ENCODE results near the gene GATA5.

DNA sequence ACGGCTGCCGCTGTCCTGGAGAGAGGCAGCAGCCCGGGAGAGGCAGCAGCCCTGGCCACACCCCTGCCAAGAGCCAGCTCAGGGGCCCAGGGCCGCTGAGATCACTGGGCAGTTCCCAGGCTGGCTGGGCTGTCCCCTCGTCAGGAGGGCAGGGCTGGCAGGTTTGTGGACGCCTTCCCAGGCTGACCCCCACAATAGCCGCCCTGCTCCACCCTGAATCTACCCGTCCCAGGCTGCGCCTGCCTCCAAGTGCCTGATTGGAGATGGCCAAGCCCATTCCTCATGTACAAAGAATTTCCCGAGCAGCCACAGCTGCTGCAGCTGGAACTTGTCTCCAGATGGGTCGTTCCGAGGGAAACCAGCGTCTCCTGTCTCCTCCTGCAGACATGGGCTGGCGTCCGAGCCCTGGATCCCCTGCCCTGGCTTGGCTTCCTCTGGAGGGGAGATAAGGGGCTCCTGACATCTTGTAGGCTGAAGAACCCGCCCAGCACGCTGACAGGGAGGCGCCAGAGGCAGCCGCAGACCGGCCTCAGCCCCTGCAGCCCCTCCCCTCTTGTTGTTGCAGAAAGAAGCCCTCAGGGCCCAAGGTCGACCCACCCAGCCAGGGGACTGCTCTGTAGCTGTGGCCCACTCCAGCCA is 9.4 kb upstream of the GATA5 start:
- TF ChIP-seq ZNF274 (IDR thresholded peaks at IDR 0.05; ENCODE audit: low read depth, low read length) (no peak), YY1 (IDR thresholded peaks at IDR 0.05; ENCODE audit: insufficient read depth, insufficient read length) (no peak)

All from NT2/D1 (cell line).